T follicular helper cell (primary cell): ENCODE results near the gene GABBR2.

Experiments used
- DNase-seq: peaks from one replicate; pipeline ENCODE4 v3.0.0-alpha.2; 2020; ENCODE audit warnings: low read depth

GABBR2 gene

DNA sequence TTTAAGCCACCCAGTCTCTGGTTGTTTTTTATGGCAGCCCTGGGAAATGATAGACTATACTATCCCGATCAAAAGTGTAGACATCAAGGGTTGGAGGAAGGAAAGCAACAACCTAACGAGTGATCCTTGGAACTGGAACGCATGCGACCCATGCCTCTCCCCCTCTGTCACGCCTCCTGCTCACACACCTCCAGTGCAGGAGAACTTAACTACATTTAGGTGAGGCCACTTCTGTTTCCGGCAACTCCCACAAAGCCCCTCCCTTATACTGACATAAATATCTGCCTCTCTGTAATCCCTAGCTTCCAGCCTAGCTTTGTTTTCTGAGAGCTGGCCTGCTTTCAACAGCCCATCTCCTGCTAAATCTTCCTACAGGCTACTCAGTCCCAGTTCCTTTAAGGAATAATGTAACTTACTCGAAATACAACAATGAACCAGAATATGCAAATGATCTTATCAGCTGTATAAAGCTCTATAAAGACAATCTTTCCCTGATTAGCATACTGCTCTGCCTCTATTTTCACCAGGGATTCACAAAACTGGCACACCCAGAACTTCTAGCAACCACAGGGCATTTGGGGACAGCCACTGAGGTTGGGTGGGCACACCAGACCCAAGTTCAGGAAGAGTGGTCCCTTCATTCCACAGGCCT, 73.9 kb downstream of the GABBR2 start:
- DNase-seq, result no peak

DNA sequence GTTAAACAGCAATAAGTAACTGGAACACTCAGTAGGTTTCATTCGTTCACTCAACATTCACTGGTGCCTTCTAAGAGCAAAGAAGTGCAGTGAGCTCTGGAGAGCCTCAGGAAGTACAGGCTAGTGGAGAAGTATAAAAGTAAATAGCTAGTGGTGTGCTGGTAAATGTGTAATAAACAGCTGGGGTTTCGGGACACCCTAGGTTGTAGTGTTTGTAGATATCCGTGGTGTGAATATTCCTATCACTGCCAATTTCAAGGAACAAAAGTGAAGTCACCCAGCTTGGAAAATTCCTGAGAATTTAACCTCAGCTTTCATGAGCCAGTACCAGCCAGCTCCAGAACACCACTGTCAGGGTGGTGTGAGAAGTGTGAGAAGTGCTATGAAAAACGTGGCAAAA, 75.9 kb downstream of the GABBR2 start:
- DNase-seq, result no peak

GRCh38 chr9:98627296-98627695, 81.4 kb downstream of the GABBR2 start:
- no peak for DNase-seq

- no peak for DNase-seq
Measured at GRCh38 chr9:98625728-98626127, 83.0 kb downstream of the GABBR2 start.

GRCh38 chr9:98619788-98620187, 88.9 kb downstream of the GABBR2 start:
- DNase-seq, result no peak

- no peak for DNase-seq
Measured at GRCh38 chr9:98615633-98616032, 93.1 kb downstream of the GABBR2 start.

DNA sequence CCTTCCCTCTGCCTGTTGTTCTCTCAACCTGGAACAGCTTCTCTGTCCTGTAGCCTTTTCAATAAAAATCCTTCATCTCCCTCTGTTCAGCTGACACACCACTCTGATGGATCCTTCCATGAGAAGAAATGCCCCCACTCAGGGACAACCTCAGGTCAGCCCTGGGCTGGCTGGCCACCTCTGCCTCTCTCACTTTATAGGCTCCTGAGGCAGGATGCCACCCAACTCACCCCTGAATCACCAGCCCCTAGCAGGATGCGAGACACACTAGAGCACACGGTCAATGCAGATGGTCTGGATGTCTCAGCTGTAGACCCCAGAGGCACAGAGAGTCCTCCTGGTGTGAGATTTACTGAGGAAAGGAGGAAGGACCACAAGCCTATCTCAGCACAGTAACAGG, 93.8 kb downstream of the GABBR2 start:
- no peak for DNase-seq

GRCh38 chr9:98612061-98612752, 96.5 kb downstream of the GABBR2 start:
- no peak for DNase-seq

DNA sequence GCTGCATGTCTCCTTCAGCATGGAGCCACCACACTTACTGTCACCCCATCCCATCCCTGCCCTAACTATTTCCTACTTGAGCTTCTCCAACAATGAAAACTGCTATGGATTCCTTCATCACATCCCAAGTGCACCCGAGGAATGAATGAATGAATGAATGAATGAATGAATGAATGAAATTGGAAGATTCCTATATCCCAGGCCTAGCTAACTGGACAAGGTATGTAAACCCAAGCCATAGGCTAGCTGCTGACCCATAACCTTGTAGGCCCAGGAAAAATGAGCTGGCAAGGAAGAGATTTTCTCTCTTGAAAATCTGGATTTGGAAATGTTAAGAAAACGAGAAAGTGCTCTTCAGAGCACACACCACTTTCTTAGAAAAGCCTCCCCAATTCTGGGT, 97.4 kb downstream of the GABBR2 start:
- no peak for DNase-seq

DNA sequence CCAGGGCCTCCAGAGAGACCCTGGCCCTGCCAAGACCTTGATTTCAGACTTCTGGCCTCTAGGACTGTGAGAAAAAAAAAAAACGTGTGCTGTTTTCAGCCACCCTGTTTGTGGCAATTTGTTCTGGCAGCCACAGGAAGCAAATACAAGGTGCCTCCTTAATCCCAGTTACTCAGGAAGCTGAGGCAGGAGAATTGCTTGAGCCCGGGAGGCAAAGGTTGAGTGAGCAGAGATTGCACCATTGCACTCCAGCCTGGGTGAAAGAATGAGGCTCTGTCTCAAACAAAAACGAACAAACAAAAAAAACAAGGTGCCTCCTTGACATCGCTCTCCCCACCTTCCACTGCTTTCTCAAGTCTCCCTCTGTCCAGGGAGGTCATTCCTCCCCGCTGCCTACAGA, 98.0 kb downstream of the GABBR2 start:
- no peak for DNase-seq

- DNase-seq, result no peak
Measured at GRCh38 chr9:98610211-98610610, 98.5 kb downstream of the GABBR2 start.

GRCh38 chr9:98609646-98610045, 99.1 kb downstream of the GABBR2 start:
- no peak for DNase-seq

- DNase-seq, result no peak
Measured at GRCh38 chr9:98607787-98608186, 100.9 kb downstream of the GABBR2 start.

DNA sequence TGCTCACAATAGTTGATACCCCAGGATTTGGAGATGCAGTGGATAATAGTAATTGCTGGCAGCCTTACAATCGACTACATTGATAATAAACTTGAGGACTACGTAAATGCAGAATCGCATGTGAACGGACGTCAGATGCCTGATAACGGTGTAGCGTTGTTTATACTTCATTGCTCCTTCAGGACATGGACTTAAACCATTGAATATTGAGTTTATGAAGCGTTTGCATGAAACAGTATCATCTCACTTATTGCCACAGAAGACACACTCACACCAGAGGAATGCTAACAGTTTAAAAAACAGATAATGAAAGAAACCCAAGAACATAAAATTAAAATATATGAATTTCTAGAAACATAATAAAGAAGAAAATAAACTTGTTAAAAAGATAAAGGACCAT, 101.6 kb downstream of the GABBR2 start:
- DNase-seq, result no peak

DNA sequence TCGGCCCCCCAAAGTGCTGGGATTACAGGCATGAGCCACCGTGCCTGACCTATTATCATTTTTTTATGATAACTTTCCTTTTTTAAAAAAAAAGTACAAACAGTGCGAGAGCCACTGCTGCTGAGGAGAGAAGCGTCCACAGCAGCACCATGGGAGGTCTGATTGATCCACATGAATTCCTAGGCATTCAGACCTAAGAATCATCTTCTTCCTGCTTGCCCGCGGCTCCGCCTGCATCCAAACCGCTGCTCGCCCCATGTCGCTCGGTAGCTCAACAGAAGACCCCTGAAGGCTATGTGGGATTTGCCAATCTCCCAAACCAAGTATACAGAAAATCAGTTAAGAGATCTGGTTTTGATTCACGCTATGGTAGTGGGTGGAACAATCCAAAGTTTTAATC, 102.0 kb downstream of the GABBR2 start:
- DNase-seq, result no peak

DNA sequence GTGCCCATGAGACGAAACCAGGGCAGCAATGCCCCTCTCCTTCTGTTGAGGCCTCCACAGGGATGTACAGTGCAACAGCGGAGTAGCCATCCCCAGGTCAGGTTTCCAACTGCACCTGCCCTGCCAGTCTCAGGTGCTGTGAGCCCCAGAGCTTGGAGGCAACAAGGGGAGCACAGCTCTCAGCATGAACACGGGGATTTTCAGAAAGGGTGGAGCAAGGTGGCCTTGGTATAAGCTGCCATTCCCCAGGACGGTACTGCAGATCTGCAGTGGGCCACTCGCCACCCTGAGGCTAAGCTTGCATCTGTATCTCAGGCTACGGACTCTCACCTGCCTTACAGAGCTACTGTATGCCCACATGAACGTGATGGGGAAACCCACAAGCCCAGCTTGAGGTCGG, 103.6 kb downstream of the GABBR2 start:
- no peak for DNase-seq

- no peak for DNase-seq
Measured at GRCh38 chr9:98603821-98604383, 104.8 kb downstream of the GABBR2 start.

- no peak for DNase-seq
Measured at GRCh38 chr9:98602839-98603500, 105.8 kb downstream of the GABBR2 start.

- no peak for DNase-seq
Measured at GRCh38 chr9:98600631-98601030, 108.1 kb downstream of the GABBR2 start.

- no peak for DNase-seq
Measured at GRCh38 chr9:98599566-98600216, 109.0 kb downstream of the GABBR2 start.

GRCh38 chr9:98598861-98599260, 109.9 kb downstream of the GABBR2 start:
- no peak for DNase-seq

DNA sequence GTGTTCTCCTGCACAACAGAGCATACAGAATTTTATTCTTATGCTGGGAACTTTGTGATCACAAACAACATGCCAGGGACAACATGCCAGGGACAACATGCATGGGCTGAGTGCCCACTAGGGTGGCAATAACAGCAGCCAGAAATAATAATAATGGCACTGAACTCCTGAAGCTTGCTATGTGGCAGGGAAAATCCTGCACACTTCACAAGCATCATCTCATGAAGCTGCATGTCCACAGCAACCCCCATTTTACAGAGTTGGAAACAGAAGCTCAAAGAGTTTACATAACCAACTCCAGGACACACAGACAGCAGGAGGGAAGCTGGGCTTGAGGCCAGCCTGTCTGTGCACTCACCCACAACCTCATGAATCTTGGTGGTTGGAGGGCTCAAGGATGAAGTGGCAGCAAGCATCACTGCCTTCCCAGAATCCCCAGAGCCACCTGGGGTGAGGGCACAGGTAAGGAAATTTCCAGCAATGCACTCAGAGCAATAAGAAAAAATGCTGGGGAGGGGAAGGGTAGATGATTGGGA, 111.4 kb downstream of the GABBR2 start:
- no peak for DNase-seq
